HepG2 (cell line): ENCODE data around the gene IGHMBP2.

Experiments used
- AFF4 ChIP-seq: sonication (generic); formaldehyde crosslinking; IDR thresholded peaks from 2 replicates; pipeline ENCODE4 v1.4.0; 2020; ENCODE audit warnings: missing genetic modification reagents
- ESRRA ChIP-seq: sonication (generic); formaldehyde crosslinking; IDR thresholded peaks from 2 replicates; pipeline ENCODE4 v1.5.1; 2020; ENCODE audit warnings: mild to moderate bottlenecking, low read depth, missing genetic modification reagents
- NCOA1 ChIP-seq: sonication (generic); formaldehyde crosslinking; IDR thresholded peaks from 2 replicates; pipeline ENCODE4 v1.9.0; 2021; ENCODE audit warnings: missing genetic modification reagents
- POLR2AphosphoS5 ChIP-seq: IDR thresholded peaks from 2 replicates; pipeline ENCODE4 v1.6.1; 2012; ENCODE audit warnings: low read depth, low read length
- ZNF441 ChIP-seq: sonication (generic); formaldehyde crosslinking; IDR thresholded peaks from 2 replicates; pipeline ENCODE4 v1.7.0; 2021; ENCODE audit warnings: missing genetic modification reagents, borderline replicate concordance
- ZNF780A ChIP-seq: sonication (generic); formaldehyde crosslinking; IDR thresholded peaks from 2 replicates; pipeline ENCODE4 v1.8.0; 2022; ENCODE audit warnings: mild to moderate bottlenecking, missing genetic modification reagents, moderate library complexity

GRCh38 chr11:68942095-68942620 is 38.5 kb downstream of the IGHMBP2 start:
- TF ChIP-seq POLR2AphosphoS5 (no peak), ESRRA (no peak), ZNF780A (CRISPR knock-in tag) (no peak), ZNF441 (CRISPR knock-in tag) (no peak), NCOA1 (CRISPR knock-in tag) (no peak), AFF4 (CRISPR knock-in tag) (no peak)
